HG03060 (cell line): ENCODE results near the gene NFE2L3.
"Not testable (repeated sequence)": the region's sequence is repeated elsewhere in the genome, so short reads cannot be mapped to it uniquely, and the experiment has no call there.

Experiments
- ATAC-seq: cut with Tn5 transposase; IDR thresholded peaks from one replicate; pipeline ENCODE4 v1.9.1; 2021; ENCODE audit warnings: low read depth, moderate number of reproducible peaks; ENCODE audit not compliant: unreplicated experiment

The NFE2L3 gene

DNA sequence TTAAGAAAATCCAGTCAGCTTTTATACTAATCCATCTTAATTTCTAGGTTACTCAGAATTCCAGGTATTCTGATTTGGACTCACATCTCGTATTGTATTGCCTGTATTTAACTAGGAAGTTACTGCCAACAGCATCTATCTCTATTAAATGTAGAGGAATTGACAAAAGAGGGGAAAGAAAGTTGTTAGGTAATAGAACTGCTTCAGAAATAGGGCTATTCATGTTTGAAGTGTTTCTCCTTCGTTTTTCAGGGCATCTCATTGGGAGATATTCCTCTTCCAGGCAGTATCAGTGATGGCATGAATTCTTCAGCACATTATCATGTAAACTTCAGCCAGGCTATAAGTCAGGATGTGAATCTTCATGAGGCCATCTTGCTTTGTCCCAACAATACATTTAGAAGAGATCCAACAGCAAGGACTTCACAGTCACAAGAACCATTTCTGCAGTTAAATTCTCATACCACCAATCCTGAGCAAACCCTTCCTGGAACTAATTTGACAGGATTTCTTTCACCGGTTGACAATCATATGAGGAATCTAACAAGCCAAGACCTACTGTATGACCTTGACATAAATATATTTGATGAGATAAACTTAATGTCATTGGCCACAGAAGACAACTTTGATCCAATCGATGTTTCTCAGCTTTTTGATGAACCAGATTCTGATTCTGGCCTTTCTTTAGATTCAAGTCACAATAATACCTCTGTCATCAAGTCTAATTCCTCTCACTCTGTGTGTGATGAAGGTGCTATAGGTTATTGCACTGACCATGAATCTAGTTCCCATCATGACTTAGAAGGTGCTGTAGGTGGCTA, 32.5 kb downstream of the NFE2L3 start:
- ATAC-seq, result not testable (repeated sequence)

GRCh38 chr7:26185131-26185843, 33.3 kb downstream of the NFE2L3 start:
- no peak for ATAC-seq

DNA sequence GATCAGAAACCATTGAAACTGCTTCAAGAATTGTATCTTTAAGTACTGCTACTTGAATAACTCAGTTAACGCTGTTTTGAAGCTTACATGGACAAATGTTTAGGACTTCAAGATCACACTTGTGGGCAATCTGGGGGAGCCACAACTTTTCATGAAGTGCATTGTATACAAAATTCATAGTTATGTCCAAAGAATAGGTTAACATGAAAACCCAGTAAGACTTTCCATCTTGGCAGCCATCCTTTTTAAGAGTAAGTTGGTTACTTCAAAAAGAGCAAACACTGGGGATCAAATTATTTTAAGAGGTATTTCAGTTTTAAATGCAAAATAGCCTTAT, 33.8 kb downstream of the NFE2L3 start:
- no peak for ATAC-seq

- no peak for ATAC-seq
Measured at GRCh38 chr7:26186364-26187311, 34.6 kb downstream of the NFE2L3 start.

GRCh38 chr7:26187380-26188205, 35.6 kb downstream of the NFE2L3 start:
- ATAC-seq, result no peak

DNA sequence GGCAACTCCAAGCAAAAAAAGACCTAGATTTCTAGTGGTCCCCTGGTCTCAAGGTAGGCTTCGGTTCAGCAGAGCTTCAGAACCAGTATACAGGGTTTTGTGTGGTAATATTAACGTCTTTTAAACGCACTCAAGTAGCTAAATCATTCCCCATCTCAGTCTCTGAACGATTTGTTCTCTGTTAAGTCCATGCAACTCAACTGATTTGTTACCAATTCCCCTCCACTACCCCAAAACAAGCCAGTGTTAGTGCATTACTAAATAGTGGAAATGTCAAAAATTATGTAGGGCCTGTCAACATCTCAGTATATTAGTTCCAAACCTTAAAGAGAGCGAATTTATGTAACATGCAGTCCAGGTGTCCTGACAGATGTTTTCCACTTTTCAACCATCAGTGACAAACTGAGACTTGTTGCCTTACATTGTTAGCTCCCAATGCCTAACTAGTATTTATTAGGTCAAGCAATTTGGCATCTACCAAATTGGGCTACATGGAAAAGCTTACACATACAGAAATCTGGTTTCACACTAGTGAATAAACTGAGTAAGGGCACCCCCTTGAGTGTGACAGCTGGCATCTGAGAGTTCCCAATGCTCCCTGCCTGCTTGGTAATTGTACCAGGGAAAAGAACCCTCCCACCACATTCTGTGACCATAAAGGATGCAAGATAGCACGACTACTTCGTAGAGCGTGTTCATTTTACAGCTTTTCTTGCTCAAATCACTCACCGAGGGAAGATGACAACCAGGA, 36.4 kb downstream of the NFE2L3 start:
- no peak for ATAC-seq

DNA sequence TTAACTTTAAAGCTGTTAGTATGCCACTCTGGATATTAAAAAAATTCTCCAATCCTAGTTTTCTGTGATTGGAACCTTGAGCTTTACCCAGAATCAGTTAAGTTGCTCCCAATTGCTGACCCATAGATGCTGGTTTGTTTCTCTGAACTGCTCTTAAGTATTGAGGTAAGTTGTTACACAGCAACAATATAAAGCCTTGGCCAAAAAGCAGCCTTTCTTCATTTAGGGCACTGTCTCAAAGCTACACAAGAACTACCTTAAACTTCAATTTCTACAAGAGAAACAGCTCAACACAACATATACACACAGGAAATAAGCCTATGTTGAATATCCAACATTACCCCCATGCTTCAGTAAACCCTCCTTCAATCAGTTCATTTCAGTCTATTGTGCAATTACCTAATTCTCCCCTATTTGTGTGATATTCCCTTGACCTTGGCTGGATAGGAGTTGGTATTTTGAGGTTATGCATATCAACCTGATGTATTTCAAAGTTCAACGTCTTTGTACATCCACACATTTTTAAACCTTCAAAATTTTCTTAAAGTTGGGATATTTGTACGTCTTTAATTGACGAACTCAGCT, 37.1 kb downstream of the NFE2L3 start:
- ATAC-seq, result no peak

- ATAC-seq, result no peak
Measured at GRCh38 chr7:26189697-26190096, 37.7 kb downstream of the NFE2L3 start.

DNA sequence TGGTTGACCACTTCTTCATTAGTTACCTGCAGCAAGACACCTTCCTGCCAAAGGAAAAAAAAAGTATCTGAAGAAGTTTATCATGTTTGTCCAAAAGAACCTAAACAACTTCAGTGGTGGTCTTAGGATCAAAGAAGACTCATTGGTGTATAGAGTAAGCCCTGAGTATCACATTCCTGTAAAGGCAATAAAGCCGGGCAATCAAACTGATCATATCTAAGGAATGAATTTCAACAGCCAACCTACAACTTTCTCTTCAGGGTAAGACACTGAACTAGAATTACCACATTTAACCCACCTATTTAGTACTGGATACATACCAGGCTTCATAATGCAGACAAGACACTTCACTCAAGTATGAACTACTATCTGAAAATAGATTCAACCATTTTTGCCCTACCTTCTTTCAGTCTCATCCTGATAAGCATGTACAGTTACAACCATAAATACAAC, 38.4 kb downstream of the NFE2L3 start:
- ATAC-seq, result no peak

DNA sequence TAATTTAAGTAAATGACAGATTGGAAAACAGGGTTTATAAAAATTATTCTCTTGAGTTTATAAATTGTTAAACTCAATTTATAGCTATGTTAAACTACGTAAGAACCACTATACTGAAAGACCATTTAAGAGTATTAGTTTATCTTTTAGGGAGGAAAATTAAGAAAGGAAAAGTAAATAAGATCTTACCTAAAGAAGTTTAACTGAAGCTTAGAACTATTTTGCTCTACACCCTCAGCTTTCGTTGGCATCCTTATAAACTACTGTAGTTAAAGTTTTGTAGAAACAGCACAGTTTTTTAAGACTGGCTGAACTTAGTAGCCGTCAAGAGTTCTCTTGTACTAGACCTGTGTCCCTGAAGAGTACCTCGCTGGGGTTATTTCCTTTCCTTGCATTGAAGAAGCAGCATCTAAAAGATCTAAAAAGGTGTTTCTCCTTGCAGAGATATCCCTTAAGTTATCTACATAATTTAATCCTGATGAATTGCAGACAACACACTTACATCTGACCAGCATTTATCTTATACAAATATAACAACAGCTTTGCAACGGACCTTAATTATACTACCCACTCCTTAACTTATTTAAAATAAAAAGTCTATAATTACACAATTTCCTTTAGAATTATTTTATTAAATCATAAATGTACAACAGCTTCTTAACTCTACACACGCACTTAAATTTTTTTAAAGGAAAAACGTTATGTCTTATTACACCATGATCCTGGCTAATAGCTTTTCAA, 39.4 kb downstream of the NFE2L3 start:
- no peak for ATAC-seq

- no peak for ATAC-seq
Measured at GRCh38 chr7:26191974-26192479, 40.0 kb downstream of the NFE2L3 start.

- ATAC-seq, result no peak
Measured at GRCh38 chr7:26192485-26193087, 40.6 kb downstream of the NFE2L3 start.

DNA sequence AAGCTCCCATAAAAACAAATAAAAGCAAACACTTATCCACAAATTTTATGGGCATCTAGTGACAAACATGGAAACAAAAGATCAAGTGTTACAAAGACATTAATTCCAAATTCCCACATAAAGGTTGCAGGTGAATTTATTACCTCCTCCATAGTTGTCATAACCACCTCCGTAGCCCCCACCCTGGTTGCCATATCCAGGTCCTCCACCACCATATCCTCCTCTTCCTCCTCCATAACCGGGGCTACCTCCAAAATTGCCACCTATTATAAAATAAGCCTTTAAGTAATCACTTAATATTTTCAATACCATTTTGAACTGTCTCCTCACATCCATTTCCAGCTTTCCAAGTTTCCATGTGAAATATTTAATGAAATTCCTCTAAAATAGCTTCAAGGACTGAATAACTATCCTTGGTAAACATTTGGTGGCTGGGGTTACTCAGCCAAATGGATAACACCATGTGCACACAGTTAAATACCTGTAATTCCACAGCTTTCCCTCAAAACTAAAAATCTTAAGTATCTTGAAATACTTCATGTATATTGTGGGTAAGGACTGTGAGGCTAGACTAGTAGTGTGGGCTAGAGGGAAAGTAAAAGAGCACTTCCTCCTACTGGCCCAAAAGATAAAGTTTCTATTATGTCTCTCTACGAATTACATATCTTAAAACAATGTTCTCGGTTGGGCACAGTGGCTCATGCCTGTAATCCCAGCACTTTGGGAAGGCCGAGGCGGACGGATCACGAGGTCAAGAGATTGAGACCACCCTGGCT, 41.6 kb downstream of the NFE2L3 start:
- no peak for ATAC-seq

DNA sequence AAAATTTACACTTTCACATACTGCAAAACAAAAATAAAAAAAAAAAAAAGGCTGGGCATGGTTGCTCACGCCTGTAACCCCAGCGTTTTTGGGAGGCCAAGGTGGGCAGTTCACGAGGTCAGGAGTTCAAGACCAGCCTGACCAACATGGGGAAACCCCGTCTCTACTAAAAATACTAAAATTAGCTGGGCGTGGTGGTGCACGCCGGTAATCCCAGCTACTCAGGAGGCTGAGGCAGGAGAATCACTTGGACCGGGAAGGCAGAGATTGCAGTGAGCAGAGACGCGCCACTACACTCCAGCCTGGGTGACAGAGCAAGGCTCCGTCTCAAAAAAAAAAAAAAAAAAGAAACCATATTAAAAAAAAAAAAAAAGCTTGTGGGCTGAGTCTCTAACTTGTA, 42.8 kb downstream of the NFE2L3 start:
- not testable (repeated sequence) for ATAC-seq

DNA sequence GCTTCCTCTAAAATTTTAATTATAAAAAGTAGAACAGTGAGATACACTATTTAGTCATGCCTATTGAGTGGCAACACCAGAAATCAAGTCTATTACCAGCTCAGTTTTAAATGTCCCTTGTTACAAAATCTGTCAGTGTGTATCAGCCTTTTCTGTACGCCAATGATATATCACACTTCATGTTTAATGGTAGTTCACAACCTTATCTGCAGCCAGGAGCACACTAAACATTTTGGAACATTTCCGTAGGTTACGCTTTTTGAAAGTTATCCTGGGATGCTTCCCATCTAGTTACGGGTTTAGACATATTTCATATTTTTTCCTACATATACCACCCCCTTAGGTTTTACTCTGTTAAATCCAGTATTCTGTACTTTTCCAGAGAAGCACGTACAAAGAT, 43.2 kb downstream of the NFE2L3 start:
- ATAC-seq, result no peak

GRCh38 chr7:26195867-26196657, 44.1 kb downstream of the NFE2L3 start:
- no peak for ATAC-seq
